KMS-11 (cell line): ENCODE results near the gene WNT2B.

Source experiments
- H2AFZ ChIP-seq: fragments of 200-600 bp; sonication (generic); 2 replicates; pipeline ENCODE4 v1.6.1; 2016; ENCODE audit warnings: antibody characterized with exemption, mixed run types, low read depth
- H3K27ac ChIP-seq: fragments of 200-600 bp; sonication (generic); 2 replicates; pipeline ENCODE4 v1.6.1; 2016; ENCODE audit warnings: mild to moderate bottlenecking, mixed run types
- H3K27me3 ChIP-seq: fragments of 200-600 bp; sonication (generic); 2 replicates; pipeline ENCODE4 v1.6.1; 2017; ENCODE audit warnings: mild to moderate bottlenecking, low read depth, mixed run types, moderate library complexity; ENCODE audit not compliant: insufficient read depth
- H3K36me3 ChIP-seq: fragments of 200-600 bp; sonication (generic); 2 replicates; pipeline ENCODE4 v1.6.1; 2017; ENCODE audit warnings: mild to moderate bottlenecking, mixed run types; ENCODE audit not compliant: insufficient read depth
- H3K4me1 ChIP-seq: fragments of 200-600 bp; sonication (generic); 2 replicates; pipeline ENCODE4 v1.6.1; 2016; ENCODE audit warnings: mild to moderate bottlenecking, low read depth, mixed run types; ENCODE audit not compliant: poor library complexity, severe bottlenecking
- H3K4me2 ChIP-seq: fragments of 200-600 bp; sonication (generic); 2 replicates; pipeline ENCODE4 v1.7.0; 2016; ENCODE audit warnings: mild to moderate bottlenecking, mixed run types
- H3K4me3 ChIP-seq: fragments of 200-600 bp; sonication (generic); IDR thresholded peaks from 2 replicates; pipeline ENCODE4 v1.6.1; 2017; ENCODE audit warnings: low read depth, low read length, mixed read lengths; ENCODE audit not compliant: insufficient read depth
- H3K79me2 ChIP-seq: fragments of 200-600 bp; sonication (generic); 2 replicates; pipeline ENCODE4 v1.6.1; 2016; ENCODE audit warnings: low read depth, mixed run types; ENCODE audit not compliant: insufficient read depth
- H3K9ac ChIP-seq: fragments of 200-600 bp; sonication (generic); 2 replicates; pipeline ENCODE4 v1.6.1; 2016; ENCODE audit warnings: mild to moderate bottlenecking, mixed run types
- H4K20me1 ChIP-seq: fragments of 200-600 bp; sonication (generic); 2 replicates; pipeline ENCODE4 v1.6.1; 2016; ENCODE audit warnings: mild to moderate bottlenecking, mixed run types; ENCODE audit not compliant: insufficient read depth
- CTCF ChIP-seq: fragments of 200-600 bp; sonication (generic); conservative IDR thresholded peaks from 2 replicates; pipeline ENCODE4 v1.6.1; 2017; ENCODE audit warnings: low read depth, mild to moderate bottlenecking, antibody characterized with exemption, low read length, moderate library complexity, mixed read lengths

The WNT2B gene

GRCh38 chr1:112507336-112507735, 1.4 kb upstream of the WNT2B start:
- no peak overlapping the region for H3K4me3 ChIP-seq
- no peak for TF ChIP-seq CTCF
- H3K27me3 ChIP-seq: no peaks in the 10 kb centered on the region
- H2AFZ ChIP-seq: peak overlapping the region; percentile 85; the same call in 1 of the 2 replicates
- H3K4me1 ChIP-seq: no peaks in the 10 kb centered on the region
- H3K79me2 ChIP-seq: no peaks in the 10 kb centered on the region
- no peak overlapping the region for H3K27ac ChIP-seq
- H3K4me2 ChIP-seq: peak overlapping the region; percentile 86; the same call in 1 of the 2 replicates
- no peak overlapping the region for H3K9ac ChIP-seq
- no peaks in the 10 kb centered on the region for H4K20me1 ChIP-seq
- no peaks in the 10 kb centered on the region for H3K36me3 ChIP-seq

- H3K4me3 ChIP-seq: no peak overlapping the region
- H3K27ac ChIP-seq: no peak overlapping the region
- H3K27me3 ChIP-seq: no peaks in the 10 kb centered on the region
- TF ChIP-seq CTCF: no peak
- peak overlapping the region; percentile 85 for H2AFZ ChIP-seq
- H3K36me3 ChIP-seq: no peaks in the 10 kb centered on the region
- H4K20me1 ChIP-seq: no peaks in the 10 kb centered on the region
- no peak overlapping the region for H3K9ac ChIP-seq
- no peaks in the 10 kb centered on the region for H3K79me2 ChIP-seq
- no peaks in the 10 kb centered on the region for H3K4me1 ChIP-seq
- H3K4me2 ChIP-seq: peak overlapping the region; percentile 86
Measured at GRCh38 chr1:112507921-112508277, 866 bp upstream of the WNT2B start.

GRCh38 chr1:112509005-112509659, 367 bp downstream of the WNT2B start:
- TF ChIP-seq CTCF: no peak
- H3K27ac ChIP-seq: no peak overlapping the region
- no peaks in the 10 kb centered on the region for H4K20me1 ChIP-seq
- H3K79me2 ChIP-seq: no peaks in the 10 kb centered on the region
- H3K4me1 ChIP-seq: no peaks in the 10 kb centered on the region
- no peak overlapping the region for H3K9ac ChIP-seq
- H3K27me3 ChIP-seq: no peaks in the 10 kb centered on the region
- no peaks in the 10 kb centered on the region for H3K36me3 ChIP-seq
- H3K4me2 ChIP-seq: no peak overlapping the region
- no peak overlapping the region for H3K4me3 ChIP-seq
- peak overlapping the region; percentile 85; the same call in 1 of the 2 replicates for H2AFZ ChIP-seq

- no peak overlapping the region for H2AFZ ChIP-seq
- no peak for TF ChIP-seq CTCF
- H3K4me1 ChIP-seq: no peaks in the 10 kb centered on the region
- H4K20me1 ChIP-seq: no peaks in the 10 kb centered on the region
- H3K9ac ChIP-seq: no peak overlapping the region
- no peaks in the 10 kb centered on the region for H3K27me3 ChIP-seq
- no peaks in the 10 kb centered on the region for H3K79me2 ChIP-seq
- H3K36me3 ChIP-seq: no peaks in the 10 kb centered on the region
- no peak overlapping the region for H3K27ac ChIP-seq
- no peak overlapping the region for H3K4me3 ChIP-seq
- no peak overlapping the region for H3K4me2 ChIP-seq
Measured at GRCh38 chr1:112509660-112510178, 954 bp downstream of the WNT2B start.
